ENCODE measurements around the gene AADAC.
A peak's percentile ranks its signal among the peaks of the same experiment; 100 is the strongest.
"Not testable (repeated sequence)": the region's sequence is repeated elsewhere in the genome, so short reads cannot be mapped to it uniquely, and the experiment has no call there.

The AADAC gene

DNA sequence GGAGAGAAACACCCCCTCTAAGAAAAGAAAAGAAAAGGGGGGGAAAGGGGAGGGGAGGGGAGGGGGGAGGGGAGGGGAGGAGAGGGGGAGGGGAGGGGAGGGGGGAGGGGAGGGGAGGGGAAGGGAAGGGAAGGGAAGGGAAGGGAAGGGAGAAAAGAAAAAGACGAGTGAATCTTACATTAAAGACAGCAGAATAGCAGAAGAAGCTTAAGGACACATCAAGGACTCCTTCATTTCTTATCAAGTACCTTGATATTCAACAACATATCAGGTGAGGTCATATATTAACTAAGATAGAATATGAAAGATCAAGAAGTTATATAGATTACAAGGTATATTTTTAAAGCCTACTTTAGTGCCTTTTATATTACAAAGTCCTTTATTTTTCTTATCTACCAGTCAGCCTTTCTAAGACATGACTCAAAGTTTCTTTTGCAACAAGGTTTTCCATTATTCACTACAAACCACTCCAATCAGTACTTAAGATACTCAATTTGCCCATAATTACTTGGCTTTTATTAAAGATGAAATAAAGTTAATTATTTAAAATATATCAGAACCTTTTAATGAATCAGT is 17.7 kb upstream of the AADAC start:
- no peak for DNase-seq (ENCODE audit: low read depth in 2 of 3, low spot score in 1 of 3)

DNA sequence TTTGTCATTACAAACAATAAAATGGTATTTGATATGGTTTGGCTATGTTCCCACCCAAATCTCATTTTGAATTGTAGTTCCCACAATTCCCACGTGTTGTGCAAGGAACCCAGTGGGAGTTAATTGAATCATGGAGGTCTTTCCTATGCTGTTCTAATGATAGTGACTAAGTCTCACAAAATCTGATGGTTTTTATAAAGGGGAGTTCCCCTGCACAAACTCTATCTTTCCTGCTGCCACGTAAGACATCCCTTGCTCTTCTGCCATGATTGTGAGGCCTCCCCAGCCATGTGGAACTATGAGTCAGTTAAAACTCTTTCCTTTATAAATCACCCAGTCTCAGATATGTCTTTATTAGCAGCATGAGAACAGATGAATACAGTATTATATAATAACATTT is 15.4 kb upstream of the AADAC start:
- DNase-seq (ENCODE audit: low read depth in 2 of 3, low spot score in 1 of 3), result no peak

GRCh38 chr3:151800431-151800830 is 13.5 kb upstream of the AADAC start:
- DNase-seq (ENCODE audit: low read depth in 2 of 3, low spot score in 1 of 3), result no peak

DNA sequence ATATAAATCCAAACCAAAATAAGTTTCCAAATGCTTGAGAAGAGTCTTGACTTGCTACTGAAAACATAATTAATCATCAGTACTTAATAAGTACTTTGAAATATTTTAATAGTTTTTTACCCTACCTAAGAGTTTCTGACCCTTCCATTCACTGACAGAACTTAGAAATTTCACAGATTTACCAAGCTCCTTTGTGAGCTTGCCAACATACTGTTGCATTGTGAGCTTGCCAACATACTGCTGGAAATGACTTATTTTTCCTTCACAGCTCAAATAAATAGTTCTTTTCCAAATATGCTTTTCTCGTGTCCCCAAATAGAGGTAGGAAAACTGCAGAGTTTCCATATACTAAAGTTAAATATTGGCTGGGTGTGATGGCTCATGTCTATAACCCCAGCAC is 9.6 kb upstream of the AADAC start:
- DNase-seq (ENCODE audit: low read depth in 2 of 3, low spot score in 1 of 3), result no peak

DNA sequence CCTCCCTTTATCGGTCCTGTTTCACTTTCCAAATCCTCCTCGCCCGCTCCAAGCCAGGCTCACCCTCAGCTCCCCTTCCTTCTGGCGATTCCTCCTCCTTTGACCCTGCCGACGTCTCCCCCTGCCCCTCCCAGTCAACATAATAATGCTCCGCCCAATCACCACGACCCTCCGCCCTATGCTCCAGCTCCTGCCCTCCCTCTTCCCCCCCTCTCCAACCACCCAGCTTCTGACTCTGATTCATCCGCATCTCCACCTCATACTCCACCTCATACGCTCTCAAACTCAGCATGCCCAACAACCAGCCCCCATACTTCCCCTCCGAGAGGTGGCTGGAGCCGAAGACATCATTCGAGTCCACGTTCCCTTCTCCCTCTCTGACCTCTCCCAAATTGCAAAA is 7.1 kb upstream of the AADAC start:
- no peak for DNase-seq (ENCODE audit: low read depth in 2 of 3, low spot score in 1 of 3)

DNA sequence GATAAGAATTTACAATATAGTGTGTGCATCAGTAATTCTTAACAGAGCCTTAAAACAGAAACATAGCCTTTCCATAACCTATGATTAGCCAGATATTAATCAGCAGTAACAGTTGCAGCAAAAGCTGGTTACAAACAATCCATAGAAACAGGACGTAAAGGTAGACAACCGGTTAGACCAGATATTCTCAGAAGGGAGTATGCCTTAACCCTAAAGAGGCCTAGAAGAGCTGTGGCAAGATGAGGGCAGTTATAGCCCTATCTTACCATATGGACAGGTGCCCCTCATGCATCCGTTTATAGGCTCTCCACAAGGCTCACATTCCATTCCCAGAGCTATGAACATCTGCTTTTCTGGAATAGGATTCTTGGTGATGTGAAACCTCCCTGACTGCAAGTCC is 5.0 kb upstream of the AADAC start:
- DNase-seq (ENCODE audit: low read depth in 2 of 3, low spot score in 1 of 3), result not testable (repeated sequence)

GRCh38 chr3:151811474-151811873 is 2.4 kb upstream of the AADAC start:
- no peak for DNase-seq (ENCODE audit: low read depth in 2 of 3, low spot score in 1 of 3)

GRCh38 chr3:151814588-151814987 is 672 bp downstream of the AADAC start:
- DNase-seq (ENCODE audit: low read depth in 2 of 3, low spot score in 1 of 3), result no peak

GRCh38 chr3:151816091-151816604 is 2.2 kb downstream of the AADAC start:
- no peak for DNase-seq (ENCODE audit: low read depth in 2 of 3, low spot score in 1 of 3)

- no peak for DNase-seq (ENCODE audit: low read depth in 2 of 3, low spot score in 1 of 3)
Measured at GRCh38 chr3:151817473-151817872, 3.6 kb downstream of the AADAC start.

- DNase-seq (ENCODE audit: low read depth in 2 of 3, low spot score in 1 of 3), result no peak
Measured at GRCh38 chr3:151818361-151818760, 4.4 kb downstream of the AADAC start.

GRCh38 chr3:151819910-151820309 is 6.0 kb downstream of the AADAC start:
- DNase-seq (ENCODE audit: low read depth in 2 of 3, low spot score in 1 of 3), result no peak

GRCh38 chr3:151827816-151828215 is 13.9 kb downstream of the AADAC start:
- DNase-seq (ENCODE audit: low read depth in 2 of 3, low spot score in 1 of 3), result no peak

DNA sequence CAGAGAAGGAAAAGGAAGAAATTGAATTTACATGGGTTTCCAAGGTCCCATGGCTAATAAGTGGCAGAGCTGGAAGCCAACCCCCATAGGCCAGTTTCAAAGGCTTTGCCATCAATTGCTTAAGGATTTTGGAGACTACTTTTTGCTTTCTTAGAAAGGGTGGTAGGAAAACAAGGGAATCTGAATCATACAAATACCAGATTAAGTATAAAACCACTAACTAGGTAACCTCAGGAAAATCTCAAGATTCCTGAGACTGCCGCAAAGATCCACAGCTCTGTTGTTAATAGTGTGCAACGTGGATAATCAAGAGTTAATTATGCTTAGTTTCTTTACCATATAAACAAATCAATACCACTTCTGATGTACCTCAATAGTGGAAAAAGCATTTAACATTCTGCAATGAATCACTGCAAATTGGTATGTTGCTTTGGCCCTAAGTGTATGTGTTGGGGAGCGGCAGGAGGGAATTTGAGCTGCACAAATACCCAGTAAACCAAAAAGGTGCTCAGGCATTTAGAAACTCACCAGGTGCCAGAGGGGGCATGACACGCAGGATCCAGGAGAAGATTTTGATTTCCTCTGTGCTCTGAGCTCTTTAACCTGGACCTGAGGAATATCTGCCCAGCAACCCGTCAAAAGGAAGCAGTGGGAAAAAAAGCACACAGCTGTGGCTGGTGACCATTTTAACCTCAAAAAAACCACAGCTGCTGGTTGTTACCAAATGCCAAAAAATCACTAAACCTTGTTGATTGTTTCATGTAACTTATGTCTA is 22.0 kb downstream of the AADAC start:
- no peak for DNase-seq (ENCODE audit: low read depth in 2 of 3, low spot score in 1 of 3)

DNA sequence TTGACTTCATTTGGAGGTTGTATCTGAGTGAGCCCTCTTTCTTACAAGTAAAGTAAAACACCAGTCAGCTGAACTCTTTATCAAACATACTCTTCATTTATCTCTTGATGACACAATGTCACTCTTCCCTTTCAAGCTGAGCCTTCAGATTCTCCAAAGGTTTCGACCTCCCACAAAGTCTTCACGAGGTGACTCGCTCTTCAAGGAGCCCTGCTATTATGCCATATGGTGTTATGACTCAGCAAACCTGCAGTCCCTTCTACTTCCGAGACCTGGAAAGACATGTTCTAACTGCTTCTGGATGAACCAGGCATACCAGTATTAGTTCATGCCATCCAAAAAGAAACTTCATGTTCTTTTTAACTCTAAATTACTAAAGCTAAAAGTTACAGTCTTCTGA is 23.1 kb downstream of the AADAC start:
- no peak for DNase-seq (ENCODE audit: low read depth in 2 of 3, low spot score in 1 of 3)

DNA sequence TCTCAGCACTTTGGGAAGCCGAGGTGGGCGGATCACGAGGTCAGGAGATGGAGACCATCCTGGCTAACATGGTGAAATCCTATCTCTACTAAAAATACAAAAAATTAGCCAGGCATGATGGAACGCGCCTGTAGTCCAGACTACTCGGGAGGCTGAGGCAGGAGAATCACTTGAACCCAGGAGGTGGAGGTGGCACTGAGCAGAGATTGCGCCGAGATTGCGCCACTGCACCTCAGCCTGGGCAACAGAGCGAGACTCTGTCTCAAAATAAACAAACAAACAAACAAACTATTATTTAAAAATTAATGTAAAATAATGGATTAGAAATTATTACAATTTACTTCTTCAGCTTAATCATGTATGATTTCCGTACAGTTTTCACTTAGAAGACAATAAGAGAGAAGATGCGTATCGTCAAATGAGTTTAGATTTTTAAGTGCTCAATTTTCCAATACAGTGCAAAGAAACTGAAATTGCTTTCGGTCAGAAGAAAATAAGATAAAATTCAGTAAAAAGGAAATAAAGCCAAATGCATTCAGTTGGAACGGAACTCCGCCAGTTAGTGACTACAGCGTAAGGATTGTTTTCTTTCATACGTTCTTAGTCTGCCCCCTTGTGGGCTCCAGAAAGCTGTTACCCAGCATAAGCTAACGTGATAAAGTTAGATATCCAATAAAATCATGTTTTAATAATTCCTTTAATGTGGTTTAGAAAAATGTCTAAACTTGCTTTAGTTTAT is 24.8 kb downstream of the AADAC start:
- peak in 2 of 3 donors; percentile 5 to 24 for DNase-seq (ENCODE audit: low read depth in 2 of 3, low spot score in 1 of 3)

DNA sequence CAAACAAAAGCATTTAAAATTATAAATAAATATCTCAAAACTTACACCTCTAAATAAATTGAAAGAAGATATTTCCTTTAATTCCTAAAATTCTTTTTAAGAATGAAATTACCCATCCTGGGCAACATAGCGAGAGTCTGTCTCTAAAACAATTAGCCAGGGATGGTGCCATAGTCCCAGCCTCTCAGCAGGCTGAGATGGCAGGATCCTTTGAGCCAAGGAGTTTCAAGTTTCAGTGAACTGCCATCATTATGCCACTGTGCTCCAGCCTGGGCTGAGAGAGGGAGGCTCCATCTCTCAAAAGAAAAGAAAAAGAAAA is 25.4 kb downstream of the AADAC start:
- DNase-seq (ENCODE audit: low read depth in 2 of 3, low spot score in 1 of 3), result no peak

- DNase-seq (ENCODE audit: low read depth in 2 of 3, low spot score in 1 of 3), result no peak
Measured at GRCh38 chr3:151841801-151842200, 27.9 kb downstream of the AADAC start.

DNA sequence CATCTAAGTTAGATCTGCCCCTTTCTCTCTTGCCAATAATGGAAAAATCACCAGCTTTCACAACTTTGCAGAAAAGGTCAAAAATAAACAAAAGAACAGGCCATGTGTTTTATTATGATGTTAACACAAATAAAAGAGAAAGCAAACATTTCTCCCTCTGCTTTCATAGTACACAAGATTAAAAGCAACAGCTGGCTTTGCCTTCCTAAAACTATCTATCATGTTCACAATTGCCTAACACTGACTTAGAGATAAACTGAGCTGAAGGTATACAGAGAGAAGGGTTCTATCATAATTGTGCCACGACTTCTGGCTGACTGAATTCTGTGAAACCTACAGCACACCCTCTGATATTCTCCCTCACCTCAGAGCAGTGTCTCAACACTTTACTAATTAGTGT is 29.4 kb downstream of the AADAC start:
- no peak for DNase-seq (ENCODE audit: low read depth in 2 of 3, low spot score in 1 of 3)

DNA sequence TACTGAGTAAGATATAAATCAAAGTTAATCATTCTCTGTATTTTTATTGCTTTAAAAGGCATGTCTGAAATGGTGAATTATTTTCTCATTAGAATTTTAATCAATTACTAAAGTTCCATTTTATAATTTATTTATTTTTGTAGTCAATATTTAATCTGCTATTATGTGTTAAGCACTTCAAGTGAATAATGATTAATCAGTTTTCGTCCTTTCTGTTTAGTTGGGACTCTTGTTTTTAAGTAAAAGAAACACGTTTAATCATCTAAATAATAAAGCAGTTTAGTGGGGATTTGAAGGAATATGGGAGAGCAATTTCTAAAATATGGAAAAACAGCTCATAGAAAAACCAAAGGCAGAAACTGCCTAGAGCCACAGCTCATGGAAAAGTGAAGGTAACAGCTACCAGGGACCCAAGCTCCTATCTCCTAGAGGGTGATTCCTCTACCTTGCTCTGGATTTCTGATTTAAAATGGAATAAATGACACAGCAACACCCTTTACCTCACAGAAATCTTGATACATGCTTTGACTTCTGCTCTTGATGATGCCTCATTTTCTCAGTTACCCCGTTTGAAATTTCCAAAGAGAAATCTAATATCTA is 31.5 kb downstream of the AADAC start:
- no peak for DNase-seq (ENCODE audit: low read depth in 2 of 3, low spot score in 1 of 3)

GRCh38 chr3:151850065-151850464 is 36.1 kb downstream of the AADAC start:
- not testable (repeated sequence) for DNase-seq (ENCODE audit: low read depth in 2 of 3, low spot score in 1 of 3)
